Measurements from ENCODE around the gene CDH11. TPM values are rescaled to one million over a fixed set of nuclear protein-coding genes. Genes with fewer than 3 reads are reported as not detected.

CDH11 gene
- polyA plus RNA-seq (ENCODE audit: insufficient read length in 12 of 12): 100 to 1,000 TPM in 2 of 12 donors, 10 to 100 TPM in 9, not detected in 1; 37.0 to 157 (median 61.1) TPM
- long read RNA-seq, donor 1, full-length matches to known transcripts: 7 of 7 reads
- long read RNA-seq, donor 1, partial matches to known transcripts: 0 of 7 reads
- long read RNA-seq, donor 1, other reads (novel, unspliced or antisense): 0 of 7 reads
- long read RNA-seq, donor 2, full-length matches to known transcripts: 5 of 5 reads
- long read RNA-seq, donor 2, partial matches to known transcripts: 0 of 5 reads
- long read RNA-seq, donor 2, other reads (novel, unspliced or antisense): 0 of 5 reads
- long read RNA-seq, donor 3, full-length matches to known transcripts: 6 of 6 reads
- long read RNA-seq, donor 3, partial matches to known transcripts: 0 of 6 reads
- long read RNA-seq, donor 3, other reads (novel, unspliced or antisense): 0 of 6 reads
- long read RNA-seq, donor 4, full-length matches to known transcripts: 4 of 4 reads
- long read RNA-seq, donor 4, partial matches to known transcripts: 0 of 4 reads
- long read RNA-seq, donor 4, other reads (novel, unspliced or antisense): 0 of 4 reads
- long read RNA-seq, donor 5, full-length matches to known transcripts: 5 of 5 reads
- long read RNA-seq, donor 5, partial matches to known transcripts: 0 of 5 reads
- long read RNA-seq, donor 5, other reads (novel, unspliced or antisense): 0 of 5 reads
- long read RNA-seq, donor 6, full-length matches to known transcripts: 2 of 2 reads
- long read RNA-seq, donor 6, partial matches to known transcripts: 0 of 2 reads
- long read RNA-seq, donor 6, other reads (novel, unspliced or antisense): 0 of 2 reads
- long read RNA-seq, donor 7, full-length matches to known transcripts: 5 of 5 reads
- long read RNA-seq, donor 7, partial matches to known transcripts: 0 of 5 reads
- long read RNA-seq, donor 7, other reads (novel, unspliced or antisense): 0 of 5 reads
- long read RNA-seq, donor 8, full-length matches to known transcripts: 3 of 3 reads
- long read RNA-seq, donor 8, partial matches to known transcripts: 0 of 3 reads
- long read RNA-seq, donor 8, other reads (novel, unspliced or antisense): 0 of 3 reads
- long read RNA-seq, donor 9, full-length matches to known transcripts: 7 of 12 reads
- long read RNA-seq, donor 9, partial matches to known transcripts: 5 of 12 reads
- long read RNA-seq, donor 9, other reads (novel, unspliced or antisense): 0 of 12 reads
- long read RNA-seq, donor 10, full-length matches to known transcripts: 3 of 3 reads
- long read RNA-seq, donor 10, partial matches to known transcripts: 0 of 3 reads
- long read RNA-seq, donor 10, other reads (novel, unspliced or antisense): 0 of 3 reads
- long read RNA-seq, donor 11, full-length matches to known transcripts: 9 of 9 reads
- long read RNA-seq, donor 11, partial matches to known transcripts: 0 of 9 reads
- long read RNA-seq, donor 11, other reads (novel, unspliced or antisense): 0 of 9 reads

GRCh38 chr16:65121870-65122723 is at the start of gene CDH11:
CDH11 (minus strand) TSS chr16:65122063; CDS start chr16:65004869, 117,194 bp downstream.
- DNase-seq: peak; percentile 86

GRCh38 chr16:65154321-65154720 is 32.5 kb upstream of the CDH11 start:
- no peak for DNase-seq

GRCh38 chr16:65153365-65154105 is 31.7 kb upstream of the CDH11 start:
- DNase-seq: no peak

- no peak for DNase-seq
Observed at GRCh38 chr16:65148804-65149203, 26.9 kb upstream of the CDH11 start.

GRCh38 chr16:65142276-65142675 is 20.4 kb upstream of the CDH11 start:
- no peak for DNase-seq

- DNase-seq: no peak
Observed at GRCh38 chr16:65136681-65137080, 14.8 kb upstream of the CDH11 start.

DNA sequence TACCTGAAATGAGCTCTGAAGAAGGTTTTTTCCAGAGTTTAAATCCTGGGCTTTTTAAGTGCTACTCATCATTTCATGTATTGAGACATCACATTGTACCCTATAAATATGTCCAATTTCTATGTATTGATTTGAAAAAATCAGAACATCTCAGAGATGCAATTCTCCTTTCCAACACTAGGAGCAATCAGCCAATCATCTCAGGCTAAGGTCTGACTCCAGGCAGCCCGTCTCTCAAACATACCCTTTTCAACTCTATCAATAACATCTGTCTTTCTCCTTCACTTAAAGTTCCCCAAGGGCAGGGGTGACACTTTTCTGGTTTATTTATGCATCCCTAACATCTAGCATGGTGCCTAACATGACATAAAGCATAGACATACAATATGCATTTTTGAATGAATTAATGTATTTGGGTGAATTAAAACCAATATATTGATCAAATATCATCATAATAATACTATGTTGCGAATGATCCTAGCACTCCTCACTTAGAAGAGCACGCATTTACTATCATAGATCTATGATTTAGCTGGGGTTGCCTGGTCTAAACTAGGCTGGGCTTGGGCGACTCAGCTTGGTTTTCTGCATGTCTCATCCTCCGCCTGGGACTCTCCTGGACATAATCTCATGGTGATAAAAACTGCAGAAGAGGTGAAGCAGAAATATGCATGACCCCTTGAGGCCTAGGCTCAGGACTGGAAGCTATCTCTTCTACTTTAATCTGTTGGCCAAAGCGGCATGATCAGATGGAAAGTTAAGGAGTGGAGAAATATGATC is 5.2 kb upstream of the CDH11 start:
- DNase-seq: no peak

GRCh38 chr16:65125871-65126270 is 4.0 kb upstream of the CDH11 start:
- no peak for DNase-seq

- DNase-seq: no peak
Observed at GRCh38 chr16:65125322-65125721, 3.5 kb upstream of the CDH11 start.

DNA sequence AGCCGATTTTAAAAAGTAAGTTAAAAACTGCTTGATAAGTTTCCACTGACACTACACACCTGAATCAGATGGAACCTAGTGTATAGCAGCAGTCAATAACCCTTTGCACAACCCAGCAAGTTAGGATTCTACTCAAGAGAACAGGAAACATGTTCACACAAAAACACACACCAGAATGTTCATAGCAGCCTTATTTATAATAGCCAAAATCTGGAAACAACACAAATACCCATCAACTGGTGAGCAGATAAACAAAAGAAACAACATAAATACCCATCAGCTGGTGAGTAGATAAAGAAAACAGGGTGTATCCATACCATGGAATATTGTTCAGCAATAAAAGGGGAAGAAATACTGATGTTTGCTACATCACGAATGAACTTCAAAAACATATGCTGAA is 2.7 kb upstream of the CDH11 start:
- DNase-seq: no peak

- peak; percentile 46 for DNase-seq
Observed at GRCh38 chr16:65124212-65124548, 2.3 kb upstream of the CDH11 start.

DNA sequence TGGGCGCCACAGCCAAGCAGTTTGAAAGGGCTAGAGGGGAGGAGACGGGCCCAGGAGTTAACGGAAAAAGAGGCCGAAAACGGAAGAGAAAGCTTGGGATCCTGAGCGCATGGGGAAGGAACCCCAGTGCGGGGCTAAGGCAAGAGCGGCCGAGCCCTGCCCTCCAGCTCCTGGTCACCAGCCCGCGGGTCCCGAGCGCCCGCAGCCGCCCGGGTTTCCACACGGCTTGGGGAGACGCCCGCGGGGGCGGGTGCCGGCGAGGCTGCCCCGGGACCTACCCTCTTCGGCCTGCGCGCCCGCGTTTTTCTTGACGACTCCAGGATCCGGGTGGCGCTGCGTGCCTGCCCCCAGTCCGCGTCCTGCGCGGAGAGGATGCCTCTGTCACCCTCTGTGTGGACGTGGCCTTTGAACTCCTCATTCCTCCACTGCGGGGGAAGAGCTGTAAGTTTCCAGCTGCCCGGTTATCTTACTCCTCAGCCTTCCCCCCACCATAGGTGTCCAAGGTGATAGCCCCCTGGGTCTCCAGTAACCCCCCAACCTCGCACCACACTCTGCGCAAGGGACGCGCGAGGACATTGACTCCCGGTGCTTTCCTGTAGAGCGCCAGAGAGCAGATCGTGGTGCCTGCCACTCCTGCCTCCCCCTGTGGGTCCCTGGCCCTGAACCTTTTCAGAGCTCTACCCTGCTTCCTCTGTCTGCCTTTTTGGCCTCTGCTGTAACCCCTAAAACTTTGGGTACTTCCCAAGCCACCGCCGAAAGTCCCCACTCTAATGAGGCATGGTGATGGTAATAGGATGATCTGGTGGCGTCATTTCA is 1.7 kb upstream of the CDH11 start:
- DNase-seq: peak; percentile 45

GRCh38 chr16:65122724-65123395 is 997 bp upstream of the CDH11 start:
- peak; percentile 81 for DNase-seq

DNA sequence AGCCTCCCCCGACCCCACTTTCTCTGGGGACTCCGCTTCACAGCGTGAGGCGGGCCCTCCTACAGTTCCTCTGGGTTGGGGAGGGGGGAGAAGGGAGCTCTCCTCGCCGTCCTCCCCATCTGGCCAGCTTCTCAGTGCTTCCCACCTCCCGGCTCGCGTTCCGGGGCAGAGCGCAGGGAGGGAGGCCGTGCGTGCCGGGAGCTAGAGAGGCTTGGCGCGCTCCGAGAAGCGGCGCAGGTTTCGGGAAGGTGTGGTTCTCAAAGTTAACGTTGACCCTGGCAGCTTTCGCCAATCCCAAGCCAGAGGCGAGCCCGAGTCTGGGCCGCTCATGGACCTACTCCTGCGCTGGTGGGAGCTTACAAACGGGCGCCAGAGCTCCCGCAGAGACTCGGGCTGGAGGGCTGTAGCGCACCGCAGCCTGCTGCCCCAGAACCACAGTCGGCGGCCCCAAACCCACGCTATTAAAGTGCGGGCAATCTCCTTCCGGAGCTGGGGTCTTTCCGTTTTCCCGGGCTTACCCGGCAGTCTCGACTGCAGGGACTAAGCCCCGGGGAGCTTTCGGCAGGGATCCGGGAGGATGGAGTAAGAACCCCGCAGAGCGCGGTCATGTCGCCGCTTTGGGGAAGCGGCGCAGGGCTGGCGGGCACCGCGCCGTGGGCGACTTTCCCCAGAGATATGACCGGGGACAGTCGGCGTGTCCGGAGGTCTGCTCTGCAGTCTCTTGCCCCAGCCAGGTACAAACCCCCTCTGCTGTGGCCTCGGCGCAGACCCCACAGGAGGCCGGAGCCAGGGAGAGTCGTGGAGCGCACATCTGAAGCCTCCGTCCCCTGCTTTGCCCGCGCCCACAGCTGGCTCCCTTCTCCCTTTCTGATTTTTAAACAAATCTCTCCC is 787 bp downstream of the CDH11 start:
- peak; percentile 53 for DNase-seq

GRCh38 chr16:65120461-65120830 is 1.4 kb downstream of the CDH11 start:
- no peak for DNase-seq

DNA sequence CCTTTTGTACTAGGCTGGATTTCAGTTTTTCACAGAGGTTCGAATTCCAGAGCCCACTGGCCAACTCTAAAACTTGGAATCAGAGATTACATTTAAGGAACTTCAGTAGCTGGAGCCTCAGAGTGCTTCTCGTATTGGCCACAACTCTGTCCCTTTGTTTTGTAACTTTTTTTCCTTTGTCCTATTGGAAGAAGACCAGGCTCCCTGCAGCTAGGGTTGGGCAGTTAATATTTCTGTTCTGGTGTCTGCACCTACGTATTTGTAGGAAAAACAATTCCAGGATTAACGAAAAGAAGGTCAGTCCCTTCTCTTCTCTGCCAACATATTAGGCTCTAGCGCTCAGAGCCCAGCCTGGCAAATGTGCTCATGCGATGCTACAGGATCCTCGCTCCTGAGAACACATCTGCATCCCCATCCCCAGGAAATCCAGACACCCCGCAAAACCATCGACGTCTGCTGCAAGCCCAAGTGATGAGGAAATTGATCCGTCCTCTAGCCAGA is 1.9 kb downstream of the CDH11 start:
- DNase-seq: peak; percentile 63

Measured in muscle of arm (tissue), 14 donors.